ENCODE results near the gene RAB11B. TPM values are rescaled to one million over a fixed set of nuclear protein-coding genes. Genes with fewer than 3 reads are reported as not detected.
A peak's percentile ranks its signal among the peaks of the same experiment; 100 is the strongest.

Gene RAB11B
- total RNA-seq, 1 donor from 2014 or later, result 104 TPM

DNA sequence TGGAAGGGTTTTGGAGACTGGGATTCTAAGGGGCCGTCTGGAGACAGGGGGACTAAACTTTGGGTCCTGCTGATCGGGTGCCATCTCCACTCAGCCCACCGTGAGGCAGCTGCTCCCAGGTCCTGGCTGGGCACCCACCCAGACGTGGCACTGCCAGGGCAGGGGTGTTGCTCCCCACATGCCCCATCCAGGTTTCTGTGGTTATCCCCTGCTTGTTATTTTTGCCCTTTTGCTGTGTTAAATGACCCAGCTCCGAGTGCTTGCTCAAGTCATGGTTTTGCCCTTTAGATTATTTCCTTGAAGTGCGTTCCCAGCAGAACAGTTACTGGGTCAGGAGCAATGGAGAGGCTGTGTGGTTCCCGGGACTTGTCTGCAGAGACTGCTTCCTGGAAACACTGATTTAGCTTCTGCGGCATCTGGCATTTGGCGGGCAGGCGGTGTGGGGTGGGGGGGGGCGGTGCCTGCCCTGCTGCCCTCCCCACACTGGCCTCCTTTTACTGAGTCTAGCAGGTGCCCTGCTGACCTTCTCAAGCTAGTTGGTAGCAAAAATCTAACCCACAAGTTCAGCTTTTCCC is 1.9 kb downstream of the RAB11B start:
- H3K9me3 Mint-ChIP-seq (ENCODE audit: low read depth), result no peaks in the 10 kb centered on the region
- peaks cover 76% of the 10 kb centered on the region for H3K4me1 Mint-ChIP-seq (ENCODE audit: low read depth)
- TF ChIP-seq, protein P1, sequence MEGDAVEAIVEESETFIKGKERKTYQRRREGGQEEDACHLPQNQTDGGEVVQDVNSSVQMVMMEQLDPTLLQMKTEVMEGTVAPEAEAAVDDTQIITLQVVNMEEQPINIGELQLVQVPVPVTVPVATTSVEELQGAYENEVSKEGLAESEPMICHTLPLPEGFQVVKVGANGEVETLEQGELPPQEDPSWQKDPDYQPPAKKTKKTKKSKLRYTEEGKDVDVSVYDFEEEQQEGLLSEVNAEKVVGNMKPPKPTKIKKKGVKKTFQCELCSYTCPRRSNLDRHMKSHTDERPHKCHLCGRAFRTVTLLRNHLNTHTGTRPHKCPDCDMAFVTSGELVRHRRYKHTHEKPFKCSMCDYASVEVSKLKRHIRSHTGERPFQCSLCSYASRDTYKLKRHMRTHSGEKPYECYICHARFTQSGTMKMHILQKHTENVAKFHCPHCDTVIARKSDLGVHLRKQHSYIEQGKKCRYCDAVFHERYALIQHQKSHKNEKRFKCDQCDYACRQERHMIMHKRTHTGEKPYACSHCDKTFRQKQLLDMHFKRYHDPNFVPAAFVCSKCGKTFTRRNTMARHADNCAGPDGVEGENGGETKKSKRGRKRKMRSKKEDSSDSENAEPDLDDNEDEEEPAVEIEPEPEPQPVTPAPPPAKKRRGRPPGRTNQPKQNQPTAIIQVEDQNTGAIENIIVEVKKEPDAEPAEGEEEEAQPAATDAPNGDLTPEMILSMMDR (IDR thresholded peaks at IDR 0.05), result no peak
- no peak for DNase-seq (ENCODE audit: low spot score)
- peak overlapping the region; percentile 89 for H3K27ac Mint-ChIP-seq (ENCODE audit: unreplicated experiment)
- no peaks in the 10 kb centered on the region for H3K27me3 Mint-ChIP-seq (ENCODE audit: low read depth)
- peak overlapping the region; percentile 20 for H3K4me3 Mint-ChIP-seq (ENCODE audit: unreplicated experiment)
- H3K36me3 Mint-ChIP-seq (ENCODE audit: low read depth), result no peaks in the 10 kb centered on the region

DNA sequence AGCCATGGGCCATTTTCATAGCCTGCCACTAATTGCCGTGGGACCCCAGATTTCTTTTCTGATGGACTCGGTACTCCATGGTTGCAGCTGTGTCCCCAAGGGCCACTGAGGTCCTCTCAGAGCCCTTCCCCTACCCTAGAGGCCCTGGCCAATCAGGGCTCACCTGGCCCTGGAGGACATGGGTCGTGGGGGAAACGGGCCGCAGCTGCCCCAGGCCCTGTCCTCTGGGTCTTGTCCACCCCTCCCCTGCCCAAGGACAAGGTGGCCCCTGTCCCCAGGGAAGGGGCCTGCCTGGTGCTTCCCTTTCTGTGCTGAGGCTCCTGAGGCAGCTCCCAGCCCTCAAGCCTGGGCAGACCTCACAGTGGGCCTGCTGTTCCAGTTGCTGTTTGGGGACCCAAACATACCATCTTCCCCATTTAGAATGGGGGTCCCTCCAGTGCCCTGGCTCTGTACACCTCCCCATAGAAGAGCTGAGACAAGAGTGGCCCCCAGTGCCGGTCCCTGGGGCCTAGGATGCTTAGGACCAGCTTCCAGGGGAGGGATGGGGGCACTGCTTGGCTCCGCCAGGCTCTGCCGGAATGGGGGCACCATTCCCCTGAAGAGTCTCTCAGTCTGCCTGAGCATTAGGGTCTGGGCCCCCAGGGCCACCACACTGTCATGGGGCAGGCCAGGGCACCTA is 3.2 kb downstream of the RAB11B start:
- H3K4me3 Mint-ChIP-seq (ENCODE audit: unreplicated experiment), result no peak overlapping the region
- H3K36me3 Mint-ChIP-seq (ENCODE audit: low read depth), result no peaks in the 10 kb centered on the region

GRCh38 chr19:8393871-8394250 is 3.7 kb downstream of the RAB11B start:
- no peak for DNase-seq (ENCODE audit: low spot score)
- H3K36me3 Mint-ChIP-seq (ENCODE audit: low read depth), result no peaks in the 10 kb centered on the region
- H3K4me3 Mint-ChIP-seq (ENCODE audit: unreplicated experiment), result no peak overlapping the region
- H3K4me1 Mint-ChIP-seq (ENCODE audit: low read depth), result peaks cover 82% of the 10 kb centered on the region
- TF ChIP-seq, protein P1 (IDR thresholded peaks at IDR 0.05), result no peak
- no peaks in the 10 kb centered on the region for H3K27me3 Mint-ChIP-seq (ENCODE audit: low read depth)
- no peaks in the 10 kb centered on the region for H3K9me3 Mint-ChIP-seq (ENCODE audit: low read depth)
- peak overlapping the region; percentile 97 for H3K27ac Mint-ChIP-seq (ENCODE audit: unreplicated experiment)

More for the DNA sequence above, 3.2 kb downstream of the RAB11B start:
- H3K4me1 Mint-ChIP-seq (ENCODE audit: low read depth), result peaks cover 81% of the 10 kb centered on the region
- no peaks in the 10 kb centered on the region for H3K9me3 Mint-ChIP-seq (ENCODE audit: low read depth)
- H3K27ac Mint-ChIP-seq (ENCODE audit: unreplicated experiment), result peak overlapping the region; percentile 71
- no peak for DNase-seq (ENCODE audit: low spot score)
- TF ChIP-seq, protein P1 (IDR thresholded peaks at IDR 0.05), result no peak
- H3K27me3 Mint-ChIP-seq (ENCODE audit: low read depth), result no peaks in the 10 kb centered on the region

GRCh38 chr19:8395621-8396082 is 5.5 kb downstream of the RAB11B start:
- TF ChIP-seq, protein P1 (IDR thresholded peaks at IDR 0.05), result no peak
- Mint-ChIP-seq H3K36me3 (ENCODE audit: low read depth) (peaks cover 8% of the 10 kb centered on the region), H3K4me1 (ENCODE audit: low read depth) (peaks cover 75% of the 10 kb centered on the region), H3K4me3 (ENCODE audit: unreplicated experiment) (no peak overlapping the region), H3K9me3 (ENCODE audit: low read depth) (no peaks in the 10 kb centered on the region), H3K27me3 (ENCODE audit: low read depth) (no peaks in the 10 kb centered on the region), H3K27ac (ENCODE audit: unreplicated experiment) (no peak overlapping the region)
- no peak for DNase-seq (ENCODE audit: low spot score)

DNA sequence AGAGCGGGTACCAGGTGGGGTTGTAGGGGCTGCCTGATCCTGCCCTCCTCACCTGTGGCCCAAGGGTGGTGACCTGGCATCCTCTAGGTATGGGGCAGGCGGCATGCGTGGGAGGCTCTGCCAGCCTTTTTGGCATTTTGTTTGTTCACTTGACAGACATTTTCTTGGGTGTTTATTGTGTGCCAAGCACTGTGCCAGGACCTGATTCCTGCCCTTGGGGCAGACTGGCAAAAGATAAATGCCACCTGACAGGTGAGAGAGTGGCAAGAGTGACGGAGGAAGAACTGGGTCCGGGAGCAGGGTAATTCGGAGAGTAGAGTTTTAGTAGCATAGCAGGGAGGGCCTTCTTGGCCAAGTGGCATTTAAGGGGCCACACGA is 6.0 kb downstream of the RAB11B start:
- H3K36me3 Mint-ChIP-seq (ENCODE audit: low read depth), result peaks cover 8% of the 10 kb centered on the region
- TF ChIP-seq, protein P1 (IDR thresholded peaks at IDR 0.05), result no peak
- peaks cover 70% of the 10 kb centered on the region for H3K4me1 Mint-ChIP-seq (ENCODE audit: low read depth)
- peak overlapping the region; percentile 70 for H3K27ac Mint-ChIP-seq (ENCODE audit: unreplicated experiment)
- H3K4me3 Mint-ChIP-seq (ENCODE audit: unreplicated experiment), result no peak overlapping the region
- no peak for DNase-seq (ENCODE audit: low spot score)
- H3K27me3 Mint-ChIP-seq (ENCODE audit: low read depth), result no peaks in the 10 kb centered on the region
- no peaks in the 10 kb centered on the region for H3K9me3 Mint-ChIP-seq (ENCODE audit: low read depth)

Data from chondrocyte (in vitro differentiated cells).